ENCODE data around the gene ALDH3B1. TPM values are rescaled to one million over a fixed set of nuclear protein-coding genes. Genes with fewer than 3 reads are reported as not detected.

The ALDH3B1 gene
- total RNA-seq, 1 experiment from 2014 or later, result 104 TPM

GRCh38 chr11:68076371-68077042, 66.4 kb downstream of the ALDH3B1 start:
- ChIA-PET POLR2A (ENCODE audit: unreplicated experiment) (interaction anchor here (0.7 kb wide), 1 partner anchor 1807 kb away, joined by 3 read pairs; no protein-coding TSS in a partner anchor), CTCF (no interaction called here)
- Histone ChIP-seq H3K4me1 (replicated peaks; ENCODE audit: insufficient read depth) (peaks cover 14% of the 10 kb centered on the region), H3K27me3 (ENCODE audit: insufficient read depth, low read depth) (no peaks in the 10 kb centered on the region), H3K9me3 (ENCODE audit: insufficient read depth, low read depth) (no peaks in the 10 kb centered on the region), H3K4me3 (no peak overlapping the region), H4K20me1 (ENCODE audit: insufficient read depth) (peaks cover 93% of the 10 kb centered on the region), H3F3A (ENCODE audit: insufficient read depth, low read depth) (peaks cover 72% of the 10 kb centered on the region), H3K27ac (no peak overlapping the region), H3K9me2 (ENCODE audit: insufficient read depth) (no peaks in the 10 kb centered on the region), H3K79me2 (ENCODE audit: low read depth) (peaks cover 80% of the 10 kb centered on the region), H3K36me3 (ENCODE audit: low read depth) (peaks cover 50% of the 10 kb centered on the region), H2AFZ (no peak overlapping the region), H3K4me2 (no peak overlapping the region)
- intact Hi-C loops (cut with micrococcal nuclease; ENCODE audit: unreplicated experiment), result loop anchor here (5.0 kb wide), 1 partner anchor 131 kb away; no protein-coding TSS in a partner anchor
- TF ChIP-seq CTCF (conservative IDR thresholded peaks at IDR 0.05) (no peak), EZH2 (IDR thresholded peaks at IDR 0.05; ENCODE audit: low read depth) (no peak)
- no peak for DNase-seq
- no TSS peak for BruUV-seq (replicated peaks)

GRCh38 chr11:68077617-68078582, 67.8 kb downstream of the ALDH3B1 start:
- intact Hi-C loops (cut with micrococcal nuclease; ENCODE audit: unreplicated experiment), result loop anchor here (5.0 kb wide), 1 partner anchor 129 kb away; no protein-coding TSS in a partner anchor
- H3K27ac ChIP-seq, result 0 out of 2 replicates have a peak overlapping the region, but pooled peaks have one; percentile 1
- peaks cover 94% of the 10 kb centered on the region for H4K20me1 ChIP-seq (ENCODE audit: insufficient read depth)
- no peaks in the 10 kb centered on the region for H3K9me2 ChIP-seq (ENCODE audit: insufficient read depth)
- no peak overlapping the region for H3K4me3 ChIP-seq
- peaks cover 45% of the 10 kb centered on the region for H3K36me3 ChIP-seq (ENCODE audit: low read depth)
- peak in 1 of 2 experiments; percentile 19 for DNase-seq
- H3K27me3 ChIP-seq (ENCODE audit: insufficient read depth, low read depth), result no peaks in the 10 kb centered on the region
- TF ChIP-seq EZH2 (IDR thresholded peaks at IDR 0.05; ENCODE audit: low read depth) (no peak), CTCF (conservative IDR thresholded peaks at IDR 0.05) (no peak; the same call in 1 of the 2 replicates)
- ChIA-PET CTCF (no interaction called here), POLR2A (ENCODE audit: unreplicated experiment) (interaction anchor here (0.6 kb wide), 2 partner anchors 9 to 28 kb away, joined by 8 to 11 read pairs; no protein-coding TSS in a partner anchor)
- H2AFZ ChIP-seq, result no peak overlapping the region
- H3K4me1 ChIP-seq (replicated peaks; ENCODE audit: insufficient read depth), result peaks cover 14% of the 10 kb centered on the region
- H3K79me2 ChIP-seq (ENCODE audit: low read depth), result peaks cover 90% of the 10 kb centered on the region
- peaks cover 68% of the 10 kb centered on the region for H3F3A ChIP-seq (ENCODE audit: insufficient read depth, low read depth)
- H3K4me2 ChIP-seq, result peak overlapping the region; percentile 17
- no peaks in the 10 kb centered on the region for H3K9me3 ChIP-seq (ENCODE audit: insufficient read depth, low read depth)
- BruUV-seq (replicated peaks), result no TSS peak

Small RNA genes within 50 kb of the gene (microRNA-seq; reads per million reads assigned to microRNA genes)
- gene MIR4691 (ENCODE audit: borderline number of aligned reads, borderline replicate concordance) (not detected), gene MIR6753 (ENCODE audit: borderline number of aligned reads, borderline replicate concordance) (not detected), gene MIR7113 (ENCODE audit: borderline number of aligned reads, borderline replicate concordance) (3.4 reads per million)

Other genes with a start within 250 kb of the ALDH3B1 start
- gene UNC93B1, start 6.2 kb upstream of the ALDH3B1 start, total RNA-seq (2021), result 75.5 and 94.4 TPM in 2 replicates
- gene NDUFS8, start 20.4 kb downstream of the ALDH3B1 start, total RNA-seq (2021), result 270 and 275 TPM in 2 replicates
- 125 and 175 TPM in 2 replicates for gene TCIRG1, start 28.7 kb downstream of the ALDH3B1 start, total RNA-seq (2021)
- gene CHKA, start 111.1 kb downstream of the ALDH3B1 start, total RNA-seq (2021), result 84.2 and 90.5 TPM in 2 replicates
- 36.4 and 45.7 TPM in 2 replicates for gene KMT5B, start 203.0 kb downstream of the ALDH3B1 start, total RNA-seq (2021)